ENCODE results near the gene TMEM141. TPM values are rescaled to one million over a fixed set of nuclear protein-coding genes. Genes with fewer than 3 reads are reported as not detected.
"Not testable (repeated sequence)": the region's sequence is repeated elsewhere in the genome, so short reads cannot be mapped to it uniquely, and the experiment has no call there.

The TMEM141 gene
- total and polyA plus RNA-seq, 9 donors = 23.4 to 115 (median 64.8) TPM

GRCh38 chr9:136796238-136796774 lies 5.2 kb downstream of the TMEM141 start, which contains the start of gene CCDC183:
CCDC183 (plus strand) TSS chr9:136796338; CDS start chr9:136796398, 60 bp downstream.
- intact Hi-C loops (cut with DNase I) = loop anchor here in 1 of 4 donors (10.0 kb wide), 1 partner anchor 48 kb away; the partner anchor contains the start of genes AJM1 and PHPT1

DNA sequence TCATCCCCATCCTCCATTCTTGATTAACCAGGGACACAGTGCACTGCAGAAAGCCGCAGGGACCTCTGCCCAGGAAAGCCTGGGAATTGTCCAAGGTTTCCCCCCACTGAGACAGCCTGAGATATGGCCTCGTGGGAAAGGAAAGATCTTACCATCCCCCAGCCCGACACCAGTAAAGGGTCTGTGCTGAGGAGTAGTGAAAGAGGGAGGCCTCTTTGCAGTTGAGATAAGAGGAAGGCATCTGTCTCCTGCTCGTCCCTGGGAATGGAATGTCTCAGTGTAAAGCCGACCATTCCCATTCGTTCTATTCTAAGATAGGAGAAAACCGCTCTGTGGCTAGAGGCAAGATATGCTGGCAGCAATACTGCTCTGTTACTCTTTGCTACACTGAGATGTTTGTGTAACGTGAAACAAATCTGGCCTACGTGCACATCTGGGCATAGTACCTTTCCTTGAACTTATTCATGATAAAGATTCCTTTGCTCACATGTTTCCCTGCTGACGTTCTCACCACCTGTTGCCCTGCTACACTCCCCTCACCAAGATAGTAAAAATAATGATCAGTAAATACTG lies 5.7 kb downstream of the TMEM141 start:
- intact Hi-C loops (cut with DNase I) = loop anchor here in 1 of 4 donors (10.0 kb wide), 1 partner anchor 48 kb away; the partner anchor contains the start of genes AJM1 and PHPT1
- 1 to 8% (median 2%) methylated on average over 10 of the region's 10 CpGs for WGBS, 3 donors
- not testable (repeated sequence) for H3K4me3 ChIP-seq, H3K9me3 ChIP-seq, H3K36me3 ChIP-seq, H3K27me3 ChIP-seq
- peak in 4 of 5 donors; percentile 49 to 79 (median 66) for DNase-seq
- Histone ChIP-seq H3K4me1 (ENCODE audit: insufficient read depth) (peaks cover 24% of the 10 kb centered on the region), H3K27ac (peak overlapping the region in 1 of 2 donors; percentile 25)

More at GRCh38 chr9:136796238-136796774, 5.2 kb downstream of the TMEM141 start, which contains the start of gene CCDC183:
- TF ChIP-seq, protein P1, sequence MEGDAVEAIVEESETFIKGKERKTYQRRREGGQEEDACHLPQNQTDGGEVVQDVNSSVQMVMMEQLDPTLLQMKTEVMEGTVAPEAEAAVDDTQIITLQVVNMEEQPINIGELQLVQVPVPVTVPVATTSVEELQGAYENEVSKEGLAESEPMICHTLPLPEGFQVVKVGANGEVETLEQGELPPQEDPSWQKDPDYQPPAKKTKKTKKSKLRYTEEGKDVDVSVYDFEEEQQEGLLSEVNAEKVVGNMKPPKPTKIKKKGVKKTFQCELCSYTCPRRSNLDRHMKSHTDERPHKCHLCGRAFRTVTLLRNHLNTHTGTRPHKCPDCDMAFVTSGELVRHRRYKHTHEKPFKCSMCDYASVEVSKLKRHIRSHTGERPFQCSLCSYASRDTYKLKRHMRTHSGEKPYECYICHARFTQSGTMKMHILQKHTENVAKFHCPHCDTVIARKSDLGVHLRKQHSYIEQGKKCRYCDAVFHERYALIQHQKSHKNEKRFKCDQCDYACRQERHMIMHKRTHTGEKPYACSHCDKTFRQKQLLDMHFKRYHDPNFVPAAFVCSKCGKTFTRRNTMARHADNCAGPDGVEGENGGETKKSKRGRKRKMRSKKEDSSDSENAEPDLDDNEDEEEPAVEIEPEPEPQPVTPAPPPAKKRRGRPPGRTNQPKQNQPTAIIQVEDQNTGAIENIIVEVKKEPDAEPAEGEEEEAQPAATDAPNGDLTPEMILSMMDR (IDR thresholded peaks at IDR 0.05) = no peak
- TF ChIP-seq EP300 (IDR thresholded peaks at IDR 0.05) = no peak
- no peak for TF ChIP-seq POLR2A (IDR thresholded peaks at IDR 0.05)
- Histone ChIP-seq H3K27ac (peak within 1 kb of the TSS in 1 of 2 donors; percentile 25), H3K4me1 (ENCODE audit: insufficient read depth) (peaks cover 26% of the 10 kb centered on the region), H3K9me3 (no peaks in the 10 kb centered on the region), H3K4me3 (no peak within 1 kb of the TSS), H3K36me3 (no peaks in the 10 kb centered on the region), H3K27me3 (no peaks in the 10 kb centered on the region)
- DNase-seq = no peak
- WGBS, 3 donors = 15 to 17% (median 16%) methylated on average over 5 of the region's 5 CpGs

DNA sequence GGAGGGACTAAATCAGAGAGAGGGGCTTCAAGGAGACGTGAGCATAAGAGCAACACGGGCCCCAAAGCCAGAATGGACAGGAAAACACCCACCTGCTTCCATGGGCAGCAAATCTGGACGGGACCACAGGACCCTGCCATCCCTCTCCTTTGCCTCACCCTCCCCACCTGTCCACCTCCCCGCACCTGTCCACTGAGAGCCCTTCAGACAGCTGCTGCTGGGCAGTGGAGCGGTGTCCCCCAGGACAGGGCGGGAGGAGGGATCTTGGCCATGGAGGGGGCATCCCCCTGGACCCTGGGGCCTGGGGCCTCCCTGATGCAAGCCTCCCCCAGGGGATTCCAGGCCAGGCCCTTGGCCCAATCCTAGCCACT lies 7.5 kb downstream of the TMEM141 start:
- intact Hi-C loops (cut with DNase I) = loop anchor here in 1 of 4 donors (10.0 kb wide), 1 partner anchor 46 kb away; the partner anchor contains the start of genes AJM1 and PHPT1
- Histone ChIP-seq H3K27me3 (no peaks in the 10 kb centered on the region), H3K4me1 (ENCODE audit: insufficient read depth) (peaks cover 19% of the 10 kb centered on the region), H3K4me3 (no peak overlapping the region), H3K27ac (no peak overlapping the region), H3K36me3 (no peaks in the 10 kb centered on the region), H3K9me3 (no peaks in the 10 kb centered on the region)
- TF ChIP-seq POLR2A (IDR thresholded peaks at IDR 0.05) = no peak
- TF ChIP-seq EP300 (IDR thresholded peaks at IDR 0.05) = no peak
- TF ChIP-seq, protein P1 (IDR thresholded peaks at IDR 0.05) = no peak
- 47 to 86% (median 67%) methylated on average over 6 of the region's 6 CpGs for WGBS, 3 donors
- peak in 1 of 5 donors; percentile 41 for DNase-seq

DNA sequence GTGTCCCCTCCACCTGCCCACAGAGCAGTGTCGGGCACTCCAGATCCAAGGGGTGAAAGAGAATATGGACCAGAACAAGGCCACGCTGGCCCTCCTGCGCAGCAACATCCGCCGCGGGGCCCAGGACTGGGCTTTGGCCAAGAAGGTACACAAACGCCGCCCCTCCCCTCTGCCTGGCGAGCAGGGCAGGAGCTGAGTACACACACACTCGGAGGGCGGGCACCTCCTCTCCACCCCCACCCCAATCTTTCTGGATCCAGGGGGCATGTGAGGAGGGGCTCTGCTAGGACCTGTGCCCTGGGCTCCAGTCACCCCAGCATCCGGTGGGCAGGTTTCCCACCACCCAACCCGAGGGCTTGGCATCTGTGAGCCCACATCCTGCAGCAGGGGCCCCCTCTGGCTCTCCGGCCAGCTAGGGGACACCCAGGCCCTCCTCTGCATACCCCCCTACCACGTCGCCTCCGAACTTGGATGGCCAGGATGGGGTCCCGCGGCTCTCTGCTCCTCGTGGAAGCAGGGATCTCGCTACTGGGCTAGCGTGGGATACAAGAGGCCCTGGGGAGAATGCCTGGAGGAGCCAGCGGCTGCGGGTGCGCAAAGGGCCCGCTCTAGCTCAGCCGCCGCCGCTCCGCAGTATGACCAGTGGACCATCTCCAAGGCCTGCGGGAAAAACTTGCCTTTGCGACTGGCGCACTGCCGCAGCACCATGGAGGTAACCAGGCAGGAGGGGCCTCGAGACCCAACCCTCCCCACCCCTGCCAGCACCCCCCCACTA lies 8.1 kb downstream of the TMEM141 start:
- Histone ChIP-seq H3K27ac (no peak overlapping the region), H3K36me3 (no peaks in the 10 kb centered on the region), H3K4me3 (peak overlapping the region; percentile 35), H3K4me1 (ENCODE audit: insufficient read depth) (peaks cover 19% of the 10 kb centered on the region), H3K9me3 (no peaks in the 10 kb centered on the region), H3K27me3 (no peaks in the 10 kb centered on the region)
- peak in 3 of 5 donors; percentile 58 to 74 (median 71) for DNase-seq
- TF ChIP-seq, protein P1 (IDR thresholded peaks at IDR 0.05) = no peak
- TF ChIP-seq EP300 (IDR thresholded peaks at IDR 0.05) = no peak
- no peak for TF ChIP-seq POLR2A (IDR thresholded peaks at IDR 0.05)
- 4 to 14% (median 5%) methylated on average over 28 to 35 of the region's 35 CpGs for WGBS, 3 donors
- intact Hi-C loops (cut with DNase I) = loop anchor here in 1 of 4 donors (10.0 kb wide), 1 partner anchor 46 kb away; the partner anchor contains the start of genes AJM1 and PHPT1
